SH-SY5Y (cell line): Measurements from ENCODE around the gene ABTB2.

Source experiments
- GATA2 ChIP-seq: IDR thresholded peaks from 2 replicates; pipeline ENCODE4 v1.6.1; 2011; ENCODE audit warnings: mild to moderate bottlenecking, low read depth, low read length
- GATA3 ChIP-seq: IDR thresholded peaks from 2 replicates; pipeline ENCODE4 v1.6.1; 2011; ENCODE audit warnings: low read depth, mild to moderate bottlenecking, low read length, moderate library complexity

DNA sequence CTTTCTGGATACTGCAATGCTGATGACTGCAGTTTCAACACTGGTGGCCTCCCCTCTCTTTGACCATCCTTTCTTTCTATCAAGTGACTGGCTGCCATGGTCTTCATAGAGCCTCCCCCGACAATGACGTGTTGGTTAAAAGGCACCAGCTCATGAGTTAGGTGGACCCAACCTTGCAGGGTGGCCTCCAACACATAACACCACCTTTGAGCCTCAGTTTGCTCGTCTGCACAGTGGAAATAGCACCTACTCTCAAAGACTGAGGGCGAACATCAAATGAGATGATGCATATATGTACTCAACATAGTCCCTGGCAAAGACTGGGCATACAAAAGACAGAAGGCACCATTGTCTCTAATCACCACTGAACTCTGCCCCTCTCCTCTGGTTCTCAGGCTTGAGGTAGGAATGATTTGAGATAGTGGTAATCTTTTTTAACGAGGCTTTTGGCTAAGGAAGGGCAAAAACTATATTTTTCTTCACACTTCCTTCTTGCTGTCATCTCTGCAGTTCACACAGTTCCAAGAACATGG is 133.3 kb downstream of the ABTB2 start:
- TF ChIP-seq GATA3 (no peak), GATA2 (no peak)
